Aorta (tissue), 5 donors: ENCODE measurements around the gene FAM83F. TPM values are rescaled to one million over a fixed set of nuclear protein-coding genes. Genes with fewer than 3 reads are reported as not detected.

Experiments used
- ATAC-seq: fragments of 200-7000 bp; cut with Tn5 transposase; one replicate; pipeline ENCODE4 v1.9.1; 2022; ENCODE audit warnings: moderate library complexity; ENCODE audit not compliant: low FRiP score
- DNase-seq, 2 donors: peaks; one replicate each; pipeline ENCODE4 v3.0.0-alpha.2; 2020
- H3K27ac ChIP-seq, 2 donors: one replicate each; pipeline ENCODE4 v1.5.1; 2013; ENCODE audit warnings: low read length in 2 of 2, mild to moderate bottlenecking in 2 of 2, moderate library complexity in 2 of 2, control low read depth in 1 of 2, inconsistent platforms in 1 of 2, low read depth in 1 of 2
- H3K27me3 ChIP-seq, 2 donors: one replicate each; pipeline ENCODE4 v1.6.1; 2013; ENCODE audit warnings: control low read depth in 1 of 2, low read length in 1 of 2, mild to moderate bottlenecking in 1 of 2, moderate library complexity in 1 of 2; ENCODE audit not compliant: insufficient read depth in 2 of 2, control insufficient read depth in 1 of 2
- H3K36me3 ChIP-seq, 2 donors: one replicate each; pipeline ENCODE4 v1.6.1; 2013; ENCODE audit warnings: control low read depth in 1 of 2, low read length in 1 of 2, mild to moderate bottlenecking in 1 of 2; ENCODE audit not compliant: insufficient read depth in 2 of 2, control insufficient read depth in 1 of 2
- H3K4me1 ChIP-seq, 2 donors: one replicate each; pipeline ENCODE4 v1.6.1; 2013; ENCODE audit warnings: low read length in 2 of 2, control low read depth in 1 of 2, mild to moderate bottlenecking in 1 of 2, moderate library complexity in 1 of 2; ENCODE audit not compliant: insufficient read depth in 2 of 2, control insufficient read depth in 1 of 2
- H3K4me3 ChIP-seq, 2 donors: one replicate each; pipeline ENCODE4 v1.5.1; 2013; ENCODE audit warnings: low read length in 2 of 2, control low read depth in 1 of 2, mild to moderate bottlenecking in 1 of 2
- H3K9me3 ChIP-seq: one replicate; pipeline ENCODE4 v1.6.1; 2013; ENCODE audit warnings: mild to moderate bottlenecking, low read length; ENCODE audit not compliant: control insufficient read depth
- WGBS, 2 donors: extraction: QIAGEN DNeasy Blood & Tissue Kit; methylation state at CpG; one replicate each; pipeline ENCODE4 v1.1.7; 2013; 5-methylcytosine and 5-hydroxymethylcytosine counted together
- intact Hi-C, 2 donors: fragments of 100-400 bp; cut with DNase I; formaldehyde crosslinking; loops; one replicate each; pipeline versions ENCODE4 v1.14.2 to v1.15.0; 2022
- polyA plus RNA-seq, 2 donors: library from polyadenylated mRNA; stranded (reverse); fragments of 200-250 nt; gene quantifications; one replicate each; pipeline ENCODE4 v1.2.3, GENCODE V29; 2013
- total RNA-seq, 2 donors: library from RNA; stranded (reverse); fragmentation: NEBNext Ultra II Directional; extraction: Animal tissue kit (Norgen Biotek cat#: 25700); gene quantifications; one replicate each; pipeline ENCODE4 v1.2.1, GENCODE V29; 2021
- donor health status: healthy with polysubstance abuse.
- donor health status: Bipolar disorder and iron deficiency.
- donor health status: DM: no; HTN: no; CAD: no.
- donor health status: DM: no; HTN: no; CAD: no.
- donor health status: DM: yes; HTN: yes; CAD: no.

The FAM83F gene
- total and polyA plus RNA-seq, 4 donors, result 0.15 to 0.88 (median 0.84) TPM; not detected in 1

DNA sequence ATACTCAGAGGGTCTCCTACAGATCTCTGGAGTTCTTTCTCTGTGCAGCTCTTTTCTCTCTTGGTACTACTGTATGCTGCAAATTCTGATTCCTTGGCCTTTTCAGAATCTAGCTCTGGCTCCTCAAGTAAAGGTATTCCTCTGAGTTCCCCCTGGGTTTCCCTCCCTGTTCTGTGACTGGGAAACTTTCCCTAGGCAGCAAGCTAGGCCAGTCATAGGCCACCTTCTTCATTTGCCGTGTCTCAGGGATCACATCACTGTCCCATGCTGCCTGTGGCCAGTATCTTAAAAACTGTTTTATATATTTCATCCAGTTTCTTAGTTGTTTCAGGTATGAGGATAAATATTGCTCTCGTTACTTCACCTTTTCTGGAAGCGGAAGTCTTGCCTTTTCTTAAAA is 71.2 kb downstream of the FAM83F start:
- WGBS, 2 donors, result 30 to 44% methylated on average over 3 of the region's 3 CpGs

DNA sequence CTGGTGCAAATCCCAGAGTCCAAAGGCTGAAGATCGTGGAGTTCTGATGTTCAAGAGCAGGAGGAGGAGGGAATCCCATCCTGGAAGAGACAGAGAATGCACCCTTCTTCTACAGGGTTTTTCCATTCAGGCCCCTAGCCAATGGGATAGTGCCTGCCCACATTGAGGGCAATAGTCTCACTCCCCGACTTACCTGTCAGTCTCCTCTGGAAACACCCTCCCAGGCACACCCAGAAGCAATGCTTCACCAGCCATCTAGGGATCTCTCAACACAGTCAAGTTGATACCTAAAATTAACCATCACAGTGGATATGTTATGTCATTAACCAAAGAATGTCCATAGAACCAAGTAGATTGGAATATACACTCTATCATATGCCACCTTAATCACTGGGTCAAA is 72.9 kb downstream of the FAM83F start:
- H3K9me3 ChIP-seq, result no peaks in the 10 kb centered on the region
- no peak for ATAC-seq
- intact Hi-C loops, result no loop called here
- no peak overlapping the region for H3K27ac ChIP-seq
- no peaks in the 10 kb centered on the region for H3K36me3 ChIP-seq
- no peak for DNase-seq
- no peaks in the 10 kb centered on the region for H3K27me3 ChIP-seq
- no peak overlapping the region for H3K4me3 ChIP-seq
- peaks cover 0 to 6% of the 10 kb centered on the region in 2 donors for H3K4me1 ChIP-seq
- WGBS, 2 donors, result 93 to 95% methylated on average over 2 of the region's 2 CpGs

More for the DNA sequence above, 71.2 kb downstream of the FAM83F start:
- Histone ChIP-seq H3K27me3 (no peaks in the 10 kb centered on the region), H3K36me3 (no peaks in the 10 kb centered on the region), H3K27ac (no peak overlapping the region), H3K9me3 (no peaks in the 10 kb centered on the region), H3K4me1 (peaks cover 0 to 3% of the 10 kb centered on the region in 2 donors), H3K4me3 (no peak overlapping the region)
- intact Hi-C loops, result no loop called here
- DNase-seq, result no peak
- ATAC-seq, result no peak

GRCh38 chr22:40070701-40071100 is 75.9 kb downstream of the FAM83F start:
- Histone ChIP-seq H3K9me3 (no peaks in the 10 kb centered on the region), H3K27me3 (no peaks in the 10 kb centered on the region), H3K36me3 (no peaks in the 10 kb centered on the region), H3K27ac (no peak overlapping the region), H3K4me1 (peaks cover 0 to 6% of the 10 kb centered on the region in 2 donors), H3K4me3 (no peak overlapping the region)
- intact Hi-C loops, result no loop called here
- no peak for ATAC-seq
- no peak for DNase-seq

GRCh38 chr22:40071720-40072119 is 77.0 kb downstream of the FAM83F start:
- H3K9me3 ChIP-seq, result no peaks in the 10 kb centered on the region
- H3K36me3 ChIP-seq, result no peaks in the 10 kb centered on the region
- no peak overlapping the region for H3K4me3 ChIP-seq
- no peak for DNase-seq
- peaks cover 0 to 3% of the 10 kb centered on the region in 2 donors for H3K4me1 ChIP-seq
- ATAC-seq, result no peak
- WGBS, 2 donors, result 95 to 97% methylated on average over 8 of the region's 8 CpGs
- H3K27me3 ChIP-seq, result no peaks in the 10 kb centered on the region
- intact Hi-C loops, result no loop called here
- no peak overlapping the region for H3K27ac ChIP-seq

GRCh38 chr22:40076702-40077645 is 82.2 kb downstream of the FAM83F start:
- no peak for DNase-seq
- Histone ChIP-seq H3K36me3 (no peaks in the 10 kb centered on the region), H3K9me3 (no peaks in the 10 kb centered on the region), H3K4me1 (peaks cover 0 to 6% of the 10 kb centered on the region in 2 donors), H3K27me3 (no peaks in the 10 kb centered on the region), H3K27ac (no peak overlapping the region), H3K4me3 (no peak overlapping the region)
- no peak for ATAC-seq
- WGBS, 2 donors, result 73 to 76% methylated on average over 8 of the region's 8 CpGs
- intact Hi-C loops, result no loop called here

DNA sequence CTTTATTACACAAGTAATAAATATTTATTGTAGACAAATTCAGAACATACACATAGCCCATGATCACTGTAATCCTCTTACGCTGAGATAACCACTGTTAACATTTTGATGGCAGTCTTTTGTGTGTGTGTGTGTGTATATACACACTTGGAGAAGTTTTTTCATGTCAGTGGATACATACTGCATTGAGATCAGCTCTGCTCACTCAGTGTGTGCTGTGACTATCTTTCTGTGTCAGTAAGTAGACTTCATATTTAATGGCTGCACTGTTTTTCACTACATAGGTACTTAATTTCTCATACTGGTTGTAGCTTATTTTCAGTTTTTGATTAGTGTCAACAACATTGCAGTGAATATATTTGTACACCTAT is 82.9 kb downstream of the FAM83F start:
- H3K4me1 ChIP-seq, result peaks cover 0 to 11% of the 10 kb centered on the region in 2 donors
- ATAC-seq, result no peak
- WGBS, 2 donors, result 96 to 97% methylated on average over 1 of the region's 1 CpG

GRCh38 chr22:40081662-40082061 is 86.9 kb downstream of the FAM83F start:
- Histone ChIP-seq H3K36me3 (no peaks in the 10 kb centered on the region), H3K4me3 (no peak overlapping the region), H3K27me3 (no peaks in the 10 kb centered on the region), H3K4me1 (peaks cover 9 to 27% of the 10 kb centered on the region in 2 donors), H3K27ac (no peak overlapping the region), H3K9me3 (no peaks in the 10 kb centered on the region)
- ATAC-seq (no peak), DNase-seq (no peak)
- 72 to 76% methylated on average over 5 of the region's 5 CpGs for WGBS, 2 donors
- intact Hi-C loops, result no loop called here

More for the DNA sequence above, 82.9 kb downstream of the FAM83F start:
- H3K36me3 ChIP-seq, result no peaks in the 10 kb centered on the region
- H3K9me3 ChIP-seq, result no peaks in the 10 kb centered on the region
- no peak overlapping the region for H3K27ac ChIP-seq
- no peaks in the 10 kb centered on the region for H3K27me3 ChIP-seq
- DNase-seq, result no peak
- intact Hi-C loops, result no loop called here
- no peak overlapping the region for H3K4me3 ChIP-seq

- Histone ChIP-seq H3K4me1 (peaks cover 9 to 27% of the 10 kb centered on the region in 2 donors), H3K9me3 (no peaks in the 10 kb centered on the region), H3K36me3 (no peaks in the 10 kb centered on the region), H3K27ac (no peak overlapping the region), H3K27me3 (no peaks in the 10 kb centered on the region), H3K4me3 (no peak overlapping the region)
- ATAC-seq, result no peak
- intact Hi-C loops, result no loop called here
- 83 to 86% methylated on average over 1 of the region's 1 CpG for WGBS, 2 donors
- no peak for DNase-seq
Observed at GRCh38 chr22:40082184-40082583, 87.4 kb downstream of the FAM83F start.

GRCh38 chr22:40083794-40084193 is 89.0 kb downstream of the FAM83F start:
- 10 to 13% methylated on average over 3 of the region's 3 CpGs for WGBS, 2 donors
- Histone ChIP-seq H3K36me3 (no peaks in the 10 kb centered on the region), H3K4me3 (no peak overlapping the region), H3K27me3 (no peaks in the 10 kb centered on the region), H3K4me1 (peaks cover 9 to 29% of the 10 kb centered on the region in 2 donors), H3K27ac (no peak overlapping the region), H3K9me3 (no peaks in the 10 kb centered on the region)
- ATAC-seq (no peak), DNase-seq (no peak)
- intact Hi-C loops, result no loop called here
